Keratinocyte (primary cell): ENCODE results near the gene PTMS. TPM values are rescaled to one million over a fixed set of nuclear protein-coding genes. Genes with fewer than 3 reads are reported as not detected.

Source experiments
- DNase-seq: peaks from one replicate; pipeline ENCODE4 v3.0.0-alpha.2; 2011; ENCODE audit warnings: low read depth, missing footprints, low spot score
- FAIRE-seq: peaks from 2 replicates; lab custom pipeline; 2011; peaks lifted over from hg19 to GRCh38; lab: Jason Lieb, UNC
- H2AFZ ChIP-seq: 2 replicates; pipeline ENCODE4 v1.6.0; 2012; ENCODE audit warnings: low read length, control low read depth, inconsistent platforms; ENCODE audit not compliant: control insufficient read depth
- H3K27ac ChIP-seq: 2 replicates; pipeline ENCODE4 v1.5.1; 2011; ENCODE audit warnings: low read length; ENCODE audit not compliant: control insufficient read depth, insufficient read depth
- H3K27me3 ChIP-seq: 3 replicates; pipeline ENCODE4 v1.6.0; 2011; ENCODE audit warnings: low read length; ENCODE audit not compliant: control insufficient read depth, insufficient read depth; ENCODE audit errors: extremely low read depth
- H3K36me3 ChIP-seq, 2 experiments: 2 replicates in 1 of 2; 3 replicates in 1 of 2; pipeline ENCODE4 v1.5.1; 2011; ENCODE audit warnings: low read length in 2 of 2, mild to moderate bottlenecking in 1 of 2; ENCODE audit not compliant: control insufficient read depth in 2 of 2, insufficient read depth in 2 of 2; ENCODE audit errors: extremely low read depth in 1 of 2
- H3K4me1 ChIP-seq: 3 replicates; pipeline ENCODE4 v1.5.1; 2011; ENCODE audit warnings: low read length; ENCODE audit not compliant: control insufficient read depth, insufficient read depth; ENCODE audit errors: extremely low read depth
- H3K4me2 ChIP-seq: 3 replicates; pipeline ENCODE4 v1.6.0; 2011; ENCODE audit warnings: low read depth, low read length; ENCODE audit not compliant: control insufficient read depth, insufficient read depth; ENCODE audit errors: extremely low read depth
- H3K4me3 ChIP-seq, 3 experiments: fragments of 200-600 bp in 1 of 3; sonication (generic) in 1 of 3; 2 replicates in 2 of 3; 3 replicates in 1 of 3; pipeline ENCODE4 v1.5.1; 2011 to 2016; ENCODE audit warnings: low read length in 3 of 3, mild to moderate bottlenecking in 3 of 3, control low read depth in 2 of 3, inconsistent platforms in 1 of 3, low read depth in 1 of 3, mixed read lengths in 1 of 3, mixed run types in 1 of 3, moderate library complexity in 1 of 3; ENCODE audit not compliant: control insufficient read depth in 2 of 3, insufficient read depth in 2 of 3; ENCODE audit errors: extremely low read depth in 1 of 3
- H3K79me2 ChIP-seq: 2 replicates; pipeline ENCODE4 v1.6.0; 2012; ENCODE audit warnings: low read length; ENCODE audit not compliant: control insufficient read depth, insufficient read depth
- H3K9ac ChIP-seq: 3 replicates; pipeline ENCODE4 v1.6.0; 2011; ENCODE audit warnings: low read length; ENCODE audit not compliant: control insufficient read depth, insufficient read depth; ENCODE audit errors: extremely low read depth
- H3K9me1 ChIP-seq: 3 replicates; pipeline ENCODE4 v1.6.0; 2011; ENCODE audit warnings: low read length; ENCODE audit not compliant: control insufficient read depth, insufficient read depth; ENCODE audit errors: extremely low read depth
- H3K9me3 ChIP-seq: 2 replicates; pipeline ENCODE4 v1.5.1; 2012; ENCODE audit warnings: low read depth, low read length; ENCODE audit not compliant: control insufficient read depth
- H4K20me1 ChIP-seq: 3 replicates; pipeline ENCODE4 v1.6.0; 2011; ENCODE audit warnings: low read length; ENCODE audit not compliant: control insufficient read depth, insufficient read depth; ENCODE audit errors: extremely low read depth
- EZH2 ChIP-seq: IDR thresholded peaks from one replicate; pipeline ENCODE4 v1.6.1; 2012; ENCODE audit warnings: inconsistent platforms, mild to moderate bottlenecking, low read length, moderate library complexity
- dilution Hi-C: fragments of 300-500 bp; cut with MboI; formaldehyde crosslinking; loops from one replicate; pipeline ENCODE4 v1.7.0; 2020; ENCODE audit warnings: low sequenced_read_pairs; ENCODE audit not compliant: extremely low pct_ligation_motif_present
- polyA plus RNA-seq, 5 experiments: library from polyadenylated mRNA; depleted of rRNA in 3 of 5; stranded (reverse) in 3 of 5; stranded (forward) in 1 of 5; unstranded in 1 of 5; fragments of >200 nt; gene quantifications; 1 replicate in 1 of 5; 2 replicates in 3 of 5; 3 replicates in 1 of 5; pipeline versions ENCODE4 v1.2.1 to v1.2.3, GENCODE V29; 2011 to 2012; ENCODE audit warnings: missing spikeins in 2 of 5, low read depth in 1 of 5, low replicate concordance in 1 of 5
- TF ChIP-seq, protein P1 (sequence below), 3 experiments: IDR thresholded peaks in 1 of 3; conservative IDR thresholded peaks in 1 of 3; optimal IDR thresholded peaks in 1 of 3; 2 replicates in 2 of 3; 3 replicates in 1 of 3; pipeline versions ENCODE3 to v1.5.1; 2011; ENCODE audit warnings: low read length in 3 of 3, mild to moderate bottlenecking in 3 of 3, moderate library complexity in 2 of 3, control low read depth in 1 of 3, inconsistent platforms in 1 of 3; ENCODE audit not compliant: insufficient read depth in 2 of 3; ENCODE audit errors: extremely low read depth in 1 of 3

The PTMS gene
- polyA plus RNA-seq, 1 donor (not counting 4 experiments of a cell fraction or from before 2014, with no cell fraction given), result 119 TPM

DNA sequence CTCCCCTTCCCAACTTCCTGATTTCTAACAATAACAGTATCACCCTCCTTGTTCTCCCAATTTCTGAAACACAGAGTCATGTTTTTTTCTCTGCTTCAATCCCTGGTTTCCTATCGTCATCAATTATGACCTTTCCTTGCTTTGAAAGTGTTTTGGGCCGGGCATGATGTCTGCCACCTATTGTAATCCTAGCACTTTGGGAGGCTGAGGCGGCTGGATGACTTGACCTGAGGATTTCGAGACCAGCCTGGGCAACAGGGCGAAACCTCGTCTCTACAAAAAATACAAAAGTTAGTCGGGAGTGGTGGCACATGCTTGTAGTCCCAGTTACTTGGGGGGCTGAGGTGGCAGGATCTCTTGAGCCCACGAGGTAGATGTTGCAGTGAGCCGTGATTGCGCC lies 42.9 kb downstream of the PTMS start:
- Histone ChIP-seq H3K79me2 (no peaks in the 10 kb centered on the region), H3K9me3 (no peaks in the 10 kb centered on the region), H3K36me3 (no peaks in the 10 kb centered on the region), H3K9me1 (no peaks in the 10 kb centered on the region), H3K4me1 (no peaks in the 10 kb centered on the region), H3K4me3 (no peak overlapping the region), H3K9ac (no peak overlapping the region), H2AFZ (no peak overlapping the region), H4K20me1 (no peaks in the 10 kb centered on the region), H3K27me3 (peaks cover 10% of the 10 kb centered on the region), H3K4me2 (no peak overlapping the region), H3K27ac (no peak overlapping the region)
- dilution Hi-C loops, result no loop called here
- TF ChIP-seq EZH2, result no peak
- TF ChIP-seq, protein P1, sequence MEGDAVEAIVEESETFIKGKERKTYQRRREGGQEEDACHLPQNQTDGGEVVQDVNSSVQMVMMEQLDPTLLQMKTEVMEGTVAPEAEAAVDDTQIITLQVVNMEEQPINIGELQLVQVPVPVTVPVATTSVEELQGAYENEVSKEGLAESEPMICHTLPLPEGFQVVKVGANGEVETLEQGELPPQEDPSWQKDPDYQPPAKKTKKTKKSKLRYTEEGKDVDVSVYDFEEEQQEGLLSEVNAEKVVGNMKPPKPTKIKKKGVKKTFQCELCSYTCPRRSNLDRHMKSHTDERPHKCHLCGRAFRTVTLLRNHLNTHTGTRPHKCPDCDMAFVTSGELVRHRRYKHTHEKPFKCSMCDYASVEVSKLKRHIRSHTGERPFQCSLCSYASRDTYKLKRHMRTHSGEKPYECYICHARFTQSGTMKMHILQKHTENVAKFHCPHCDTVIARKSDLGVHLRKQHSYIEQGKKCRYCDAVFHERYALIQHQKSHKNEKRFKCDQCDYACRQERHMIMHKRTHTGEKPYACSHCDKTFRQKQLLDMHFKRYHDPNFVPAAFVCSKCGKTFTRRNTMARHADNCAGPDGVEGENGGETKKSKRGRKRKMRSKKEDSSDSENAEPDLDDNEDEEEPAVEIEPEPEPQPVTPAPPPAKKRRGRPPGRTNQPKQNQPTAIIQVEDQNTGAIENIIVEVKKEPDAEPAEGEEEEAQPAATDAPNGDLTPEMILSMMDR (optimal IDR thresholded peaks at IDR 0.05 in 1 of 3, IDR thresholded peaks at IDR 0.05 in 1 of 3, conservative IDR thresholded peaks at IDR 0.05 in 1 of 3; ENCODE audit: extremely low read depth in 1 of 3, insufficient read depth in 2 of 3, low read length in 3 of 3), result no peak
- DNase-seq (no peak), FAIRE-seq (no peak)

DNA sequence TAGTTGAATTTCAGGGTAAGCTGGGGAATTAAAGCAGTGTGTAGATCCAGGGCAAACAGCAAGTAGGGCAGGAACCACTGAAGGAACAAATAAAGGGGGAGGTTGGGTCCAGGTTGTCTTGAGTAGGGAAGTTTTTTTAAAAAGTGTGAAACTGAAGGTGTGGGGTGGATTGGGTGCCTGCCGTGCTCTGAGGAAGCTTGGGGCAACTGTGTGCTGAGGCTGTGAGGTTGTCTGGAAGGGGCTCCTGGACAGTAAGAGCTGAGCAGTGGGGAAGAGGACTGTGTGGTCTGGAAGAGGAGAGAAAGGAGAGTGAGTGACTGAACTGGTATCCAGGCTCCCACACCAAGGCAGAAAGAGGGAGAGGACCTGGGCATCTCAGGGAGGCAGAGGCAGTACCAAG lies 44.6 kb downstream of the PTMS start:
- H3K4me2 ChIP-seq, result no peak overlapping the region
- H3K79me2 ChIP-seq, result no peaks in the 10 kb centered on the region
- dilution Hi-C loops, result no loop called here
- no peak overlapping the region for H3K9ac ChIP-seq
- H3K4me1 ChIP-seq, result no peaks in the 10 kb centered on the region
- H4K20me1 ChIP-seq, result no peaks in the 10 kb centered on the region
- FAIRE-seq, result no peak
- DNase-seq, result no peak
- no peak overlapping the region for H3K4me3 ChIP-seq
- TF ChIP-seq EZH2, result no peak
- TF ChIP-seq, protein P1 (optimal IDR thresholded peaks at IDR 0.05 in 1 of 3, IDR thresholded peaks at IDR 0.05 in 1 of 3, conservative IDR thresholded peaks at IDR 0.05 in 1 of 3; ENCODE audit: extremely low read depth in 1 of 3, insufficient read depth in 2 of 3, low read length in 3 of 3), result no peak
- H3K9me3 ChIP-seq, result no peaks in the 10 kb centered on the region
- H3K36me3 ChIP-seq, result no peaks in the 10 kb centered on the region
- peaks cover 21% of the 10 kb centered on the region for H3K27me3 ChIP-seq
- H2AFZ ChIP-seq, result no peak overlapping the region
- no peak overlapping the region for H3K27ac ChIP-seq
- no peaks in the 10 kb centered on the region for H3K9me1 ChIP-seq
